ENCODE results near the gene FAM120B.

The FAM120B gene

DNA sequence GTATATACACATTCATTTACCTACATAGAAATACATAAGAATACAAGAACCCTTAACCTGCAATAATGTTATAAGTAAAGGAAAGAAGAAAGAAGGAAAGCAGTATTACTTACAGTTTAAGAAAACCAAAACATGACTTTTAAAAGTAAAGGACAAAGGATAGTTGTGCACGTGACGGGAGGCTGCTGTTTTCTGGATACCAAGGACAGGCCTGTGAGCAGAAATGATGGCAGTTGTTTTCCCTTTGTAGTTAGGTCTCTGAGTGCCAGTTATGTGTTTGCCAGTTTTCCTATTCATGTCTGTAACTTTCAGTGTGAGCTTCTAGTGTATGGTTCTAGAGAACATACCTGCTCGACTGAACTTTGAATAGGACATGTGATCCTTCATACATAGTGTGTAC lies 54.8 kb downstream of the FAM120B start:
- ATAC-seq = no peak
- TF ChIP-seq ESRRG (CRISPR knock-in tag; IDR thresholded peaks at IDR 0.05) = no peak
- TF ChIP-seq ZFP30 (CRISPR knock-in tag; IDR thresholded peaks at IDR 0.05) = no peak

DNA sequence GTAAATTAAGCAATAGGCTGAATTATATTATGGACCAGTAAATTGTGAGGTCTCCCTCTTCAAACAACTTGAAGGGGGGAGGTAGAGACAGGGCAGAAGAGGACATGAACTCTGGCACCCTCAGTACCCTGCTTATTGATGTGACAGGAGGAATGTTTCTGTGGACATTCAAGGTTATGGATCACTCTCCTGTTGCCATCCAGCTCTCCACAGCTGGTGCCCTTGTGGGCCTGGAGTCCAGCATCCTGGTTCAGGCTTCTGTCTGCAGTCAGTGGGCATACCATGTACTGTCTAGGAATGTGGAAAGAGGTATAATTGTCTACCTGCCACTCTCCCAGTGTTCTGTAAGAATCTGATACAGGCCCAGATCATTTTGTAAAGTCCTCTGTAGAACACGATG lies 55.6 kb downstream of the FAM120B start:
- no peak for ATAC-seq
- TF ChIP-seq ZNF70 (CRISPR knock-in tag; IDR thresholded peaks at IDR 0.05) (no peak), CSDC2 (CRISPR knock-in tag; IDR thresholded peaks at IDR 0.05) (no peak), OSR1 (CRISPR knock-in tag; IDR thresholded peaks at IDR 0.05) (no peak), ESRRG (CRISPR knock-in tag; IDR thresholded peaks at IDR 0.05) (no peak), SNAI2 (CRISPR knock-in tag; IDR thresholded peaks at IDR 0.05) (no peak), ZFP30 (CRISPR knock-in tag; IDR thresholded peaks at IDR 0.05) (no peak), ZC3H10 (CRISPR knock-in tag; IDR thresholded peaks at IDR 0.05) (no peak), TCF4 (CRISPR knock-in tag; IDR thresholded peaks at IDR 0.05; ENCODE audit: borderline replicate concordance) (no peak), ISL1 (CRISPR knock-in tag; IDR thresholded peaks at IDR 0.05) (no peak), RARB (CRISPR knock-in tag; IDR thresholded peaks at IDR 0.05) (no peak)
- TF ChIP-seq, protein P1, sequence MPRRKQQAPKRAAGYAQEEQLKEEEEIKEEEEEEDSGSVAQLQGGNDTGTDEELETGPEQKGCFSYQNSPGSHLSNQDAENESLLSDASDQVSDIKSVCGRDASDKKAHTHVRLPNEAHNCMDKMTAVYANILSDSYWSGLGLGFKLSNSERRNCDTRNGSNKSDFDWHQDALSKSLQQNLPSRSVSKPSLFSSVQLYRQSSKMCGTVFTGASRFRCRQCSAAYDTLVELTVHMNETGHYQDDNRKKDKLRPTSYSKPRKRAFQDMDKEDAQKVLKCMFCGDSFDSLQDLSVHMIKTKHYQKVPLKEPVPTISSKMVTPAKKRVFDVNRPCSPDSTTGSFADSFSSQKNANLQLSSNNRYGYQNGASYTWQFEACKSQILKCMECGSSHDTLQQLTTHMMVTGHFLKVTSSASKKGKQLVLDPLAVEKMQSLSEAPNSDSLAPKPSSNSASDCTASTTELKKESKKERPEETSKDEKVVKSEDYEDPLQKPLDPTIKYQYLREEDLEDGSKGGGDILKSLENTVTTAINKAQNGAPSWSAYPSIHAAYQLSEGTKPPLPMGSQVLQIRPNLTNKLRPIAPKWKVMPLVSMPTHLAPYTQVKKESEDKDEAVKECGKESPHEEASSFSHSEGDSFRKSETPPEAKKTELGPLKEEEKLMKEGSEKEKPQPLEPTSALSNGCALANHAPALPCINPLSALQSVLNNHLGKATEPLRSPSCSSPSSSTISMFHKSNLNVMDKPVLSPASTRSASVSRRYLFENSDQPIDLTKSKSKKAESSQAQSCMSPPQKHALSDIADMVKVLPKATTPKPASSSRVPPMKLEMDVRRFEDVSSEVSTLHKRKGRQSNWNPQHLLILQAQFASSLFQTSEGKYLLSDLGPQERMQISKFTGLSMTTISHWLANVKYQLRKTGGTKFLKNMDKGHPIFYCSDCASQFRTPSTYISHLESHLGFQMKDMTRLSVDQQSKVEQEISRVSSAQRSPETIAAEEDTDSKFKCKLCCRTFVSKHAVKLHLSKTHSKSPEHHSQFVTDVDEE (CRISPR knock-in tag; IDR thresholded peaks at IDR 0.05) = no peak
- TF ChIP-seq, protein P2, sequence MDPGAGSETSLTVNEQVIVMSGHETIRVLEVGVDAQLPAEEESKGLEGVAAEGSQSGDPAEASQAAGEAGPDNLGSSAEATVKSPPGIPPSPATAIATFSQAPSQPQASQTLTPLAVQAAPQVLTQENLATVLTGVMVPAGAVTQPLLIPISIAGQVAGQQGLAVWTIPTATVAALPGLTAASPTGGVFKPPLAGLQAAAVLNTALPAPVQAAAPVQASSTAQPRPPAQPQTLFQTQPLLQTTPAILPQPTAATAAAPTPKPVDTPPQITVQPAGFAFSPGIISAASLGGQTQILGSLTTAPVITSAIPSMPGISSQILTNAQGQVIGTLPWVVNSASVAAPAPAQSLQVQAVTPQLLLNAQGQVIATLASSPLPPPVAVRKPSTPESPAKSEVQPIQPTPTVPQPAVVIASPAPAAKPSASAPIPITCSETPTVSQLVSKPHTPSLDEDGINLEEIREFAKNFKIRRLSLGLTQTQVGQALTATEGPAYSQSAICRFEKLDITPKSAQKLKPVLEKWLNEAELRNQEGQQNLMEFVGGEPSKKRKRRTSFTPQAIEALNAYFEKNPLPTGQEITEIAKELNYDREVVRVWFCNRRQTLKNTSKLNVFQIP (CRISPR knock-in tag; IDR thresholded peaks at IDR 0.05; ENCODE audit: borderline replicate concordance, low read depth) = no peak
- TF ChIP-seq, protein P3, sequence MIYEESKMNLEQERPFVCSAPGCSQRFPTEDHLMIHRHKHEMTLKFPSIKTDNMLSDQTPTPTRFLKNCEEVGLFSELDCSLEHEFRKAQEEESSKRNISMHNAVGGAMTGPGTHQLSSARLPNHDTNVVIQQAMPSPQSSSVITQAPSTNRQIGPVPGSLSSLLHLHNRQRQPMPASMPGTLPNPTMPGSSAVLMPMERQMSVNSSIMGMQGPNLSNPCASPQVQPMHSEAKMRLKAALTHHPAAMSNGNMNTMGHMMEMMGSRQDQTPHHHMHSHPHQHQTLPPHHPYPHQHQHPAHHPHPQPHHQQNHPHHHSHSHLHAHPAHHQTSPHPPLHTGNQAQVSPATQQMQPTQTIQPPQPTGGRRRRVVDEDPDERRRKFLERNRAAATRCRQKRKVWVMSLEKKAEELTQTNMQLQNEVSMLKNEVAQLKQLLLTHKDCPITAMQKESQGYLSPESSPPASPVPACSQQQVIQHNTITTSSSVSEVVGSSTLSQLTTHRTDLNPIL (CRISPR knock-in tag; IDR thresholded peaks at IDR 0.05; ENCODE audit: low read depth) = no peak
- TF ChIP-seq, protein P4, sequence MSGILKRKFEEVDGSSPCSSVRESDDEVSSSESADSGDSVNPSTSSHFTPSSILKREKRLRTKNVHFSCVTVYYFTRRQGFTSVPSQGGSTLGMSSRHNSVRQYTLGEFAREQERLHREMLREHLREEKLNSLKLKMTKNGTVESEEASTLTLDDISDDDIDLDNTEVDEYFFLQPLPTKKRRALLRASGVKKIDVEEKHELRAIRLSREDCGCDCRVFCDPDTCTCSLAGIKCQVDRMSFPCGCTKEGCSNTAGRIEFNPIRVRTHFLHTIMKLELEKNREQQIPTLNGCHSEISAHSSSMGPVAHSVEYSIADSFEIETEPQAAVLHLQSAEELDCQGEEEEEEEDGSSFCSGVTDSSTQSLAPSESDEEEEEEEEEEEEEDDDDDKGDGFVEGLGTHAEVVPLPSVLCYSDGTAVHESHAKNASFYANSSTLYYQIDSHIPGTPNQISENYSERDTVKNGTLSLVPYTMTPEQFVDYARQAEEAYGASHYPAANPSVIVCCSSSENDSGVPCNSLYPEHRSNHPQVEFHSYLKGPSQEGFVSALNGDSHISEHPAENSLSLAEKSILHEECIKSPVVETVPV (CRISPR knock-in tag; IDR thresholded peaks at IDR 0.05) = no peak
- TF ChIP-seq, protein P5, sequence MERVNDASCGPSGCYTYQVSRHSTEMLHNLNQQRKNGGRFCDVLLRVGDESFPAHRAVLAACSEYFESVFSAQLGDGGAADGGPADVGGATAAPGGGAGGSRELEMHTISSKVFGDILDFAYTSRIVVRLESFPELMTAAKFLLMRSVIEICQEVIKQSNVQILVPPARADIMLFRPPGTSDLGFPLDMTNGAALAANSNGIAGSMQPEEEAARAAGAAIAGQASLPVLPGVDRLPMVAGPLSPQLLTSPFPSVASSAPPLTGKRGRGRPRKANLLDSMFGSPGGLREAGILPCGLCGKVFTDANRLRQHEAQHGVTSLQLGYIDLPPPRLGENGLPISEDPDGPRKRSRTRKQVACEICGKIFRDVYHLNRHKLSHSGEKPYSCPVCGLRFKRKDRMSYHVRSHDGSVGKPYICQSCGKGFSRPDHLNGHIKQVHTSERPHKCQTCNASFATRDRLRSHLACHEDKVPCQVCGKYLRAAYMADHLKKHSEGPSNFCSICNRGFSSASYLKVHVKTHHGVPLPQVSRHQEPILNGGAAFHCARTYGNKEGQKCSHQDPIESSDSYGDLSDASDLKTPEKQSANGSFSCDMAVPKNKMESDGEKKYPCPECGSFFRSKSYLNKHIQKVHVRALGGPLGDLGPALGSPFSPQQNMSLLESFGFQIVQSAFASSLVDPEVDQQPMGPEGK (CRISPR knock-in tag; IDR thresholded peaks at IDR 0.05; ENCODE audit: borderline replicate concordance) = no peak

DNA sequence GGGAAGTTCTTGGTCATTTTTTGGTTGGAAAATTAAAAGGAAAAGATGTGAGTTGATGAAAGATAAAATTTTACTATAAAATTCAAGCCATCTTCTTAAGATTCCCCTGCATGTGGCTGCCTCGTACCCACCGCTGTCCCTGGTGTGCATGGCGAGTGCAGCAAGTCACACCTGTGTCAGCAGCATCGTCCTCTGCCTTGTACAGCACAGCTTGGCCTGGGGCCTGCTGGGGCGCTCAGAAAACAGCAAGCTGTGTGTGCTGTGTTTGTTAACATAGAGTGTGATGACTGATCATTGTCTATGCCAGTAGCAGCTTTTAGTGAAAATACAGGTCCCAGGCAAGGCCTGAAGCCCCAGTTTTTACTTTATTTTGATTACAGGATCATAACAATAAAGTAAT lies 56.7 kb downstream of the FAM120B start:
- ATAC-seq = no peak
- TF ChIP-seq SNAI2 (CRISPR knock-in tag; IDR thresholded peaks at IDR 0.05) (no peak), TCF4 (CRISPR knock-in tag; IDR thresholded peaks at IDR 0.05; ENCODE audit: borderline replicate concordance) (no peak), ZNF565 (CRISPR knock-in tag; conservative IDR thresholded peaks at IDR 0.05; ENCODE audit: low read depth) (no peak), ESRRG (CRISPR knock-in tag; IDR thresholded peaks at IDR 0.05) (no peak), ZNF8 (CRISPR knock-in tag; IDR thresholded peaks at IDR 0.05) (no peak), RARB (CRISPR knock-in tag; IDR thresholded peaks at IDR 0.05) (no peak), PPARA (CRISPR knock-in tag; IDR thresholded peaks at IDR 0.05; ENCODE audit: borderline replicate concordance) (no peak), ISL1 (CRISPR knock-in tag; IDR thresholded peaks at IDR 0.05) (no peak), TOX (CRISPR knock-in tag; IDR thresholded peaks at IDR 0.05; ENCODE audit: borderline replicate concordance) (no peak), OSR1 (CRISPR knock-in tag; IDR thresholded peaks at IDR 0.05) (no peak), GLIS3 (CRISPR knock-in tag; IDR thresholded peaks at IDR 0.05) (no peak), ARNTL (CRISPR knock-in tag; IDR thresholded peaks at IDR 0.05; ENCODE audit: borderline replicate concordance, low read depth) (no peak), ZFP30 (CRISPR knock-in tag; IDR thresholded peaks at IDR 0.05) (no peak), BACH2 (CRISPR knock-in tag; IDR thresholded peaks at IDR 0.05; ENCODE audit: borderline replicate concordance) (no peak), CSDC2 (CRISPR knock-in tag; IDR thresholded peaks at IDR 0.05) (no peak), ZNF70 (CRISPR knock-in tag; IDR thresholded peaks at IDR 0.05) (no peak)
- TF ChIP-seq, protein P4 (CRISPR knock-in tag; IDR thresholded peaks at IDR 0.05) = no peak
- TF ChIP-seq, protein P3 (CRISPR knock-in tag; IDR thresholded peaks at IDR 0.05; ENCODE audit: low read depth) = no peak
- TF ChIP-seq, protein P5 (CRISPR knock-in tag; IDR thresholded peaks at IDR 0.05; ENCODE audit: borderline replicate concordance) = no peak
